KG1 (cell line): ENCODE measurements around the gene SNED1.
A peak's percentile ranks its signal among the peaks of the same experiment; 100 is the strongest.
"Not testable (repeated sequence)": the region's sequence is repeated elsewhere in the genome, so short reads cannot be mapped to it uniquely, and the experiment has no call there.

ENCODE experiments used
- DNase-seq: peaks from one replicate; lab custom pipeline; 2025; lab: John Stamatoyannopoulos, UW

The SNED1 gene

DNA sequence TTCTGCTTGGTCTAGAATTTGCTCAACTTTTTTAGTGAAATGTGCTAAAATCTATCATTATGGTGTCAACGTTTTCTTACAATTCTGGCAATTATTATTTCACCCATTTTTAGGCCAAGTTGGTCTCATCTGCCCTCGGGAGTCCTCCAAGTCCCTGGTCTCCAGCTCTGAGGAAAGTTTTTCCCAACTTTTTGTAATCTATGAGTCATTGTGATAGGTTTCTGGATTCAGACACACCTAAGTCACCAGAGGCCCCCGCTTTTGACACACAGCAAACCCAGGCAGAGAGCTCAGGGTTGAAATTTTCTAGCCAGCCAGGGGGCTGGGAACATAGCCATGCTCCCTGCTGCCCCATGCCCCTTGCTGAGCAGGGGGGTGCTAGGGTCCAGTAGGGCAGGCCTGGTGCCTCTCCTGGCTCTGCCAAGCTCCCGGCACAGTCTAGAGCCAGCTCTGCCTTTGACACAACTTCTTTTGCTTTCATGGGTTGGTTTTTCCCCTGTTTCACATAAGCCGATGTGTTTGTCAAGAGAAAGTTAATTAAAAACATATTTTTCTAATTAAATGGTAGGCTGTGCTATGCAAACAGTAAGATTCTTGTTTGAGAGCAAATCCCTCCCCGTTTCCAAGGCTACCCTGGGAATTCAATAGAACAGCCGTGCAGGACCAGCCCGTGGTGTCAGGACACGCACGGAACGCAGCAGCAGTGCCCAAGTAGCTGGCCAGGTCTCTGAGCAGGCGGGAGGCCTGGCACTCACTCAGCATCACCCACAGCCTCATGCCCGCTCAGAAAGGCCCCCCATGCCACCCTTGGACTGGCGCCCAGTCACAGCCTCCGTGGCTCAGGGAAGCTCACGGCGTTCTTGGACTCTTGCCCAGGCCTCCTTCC lies 25.5 kb upstream of the SNED1 start:
- no peak for DNase-seq

DNA sequence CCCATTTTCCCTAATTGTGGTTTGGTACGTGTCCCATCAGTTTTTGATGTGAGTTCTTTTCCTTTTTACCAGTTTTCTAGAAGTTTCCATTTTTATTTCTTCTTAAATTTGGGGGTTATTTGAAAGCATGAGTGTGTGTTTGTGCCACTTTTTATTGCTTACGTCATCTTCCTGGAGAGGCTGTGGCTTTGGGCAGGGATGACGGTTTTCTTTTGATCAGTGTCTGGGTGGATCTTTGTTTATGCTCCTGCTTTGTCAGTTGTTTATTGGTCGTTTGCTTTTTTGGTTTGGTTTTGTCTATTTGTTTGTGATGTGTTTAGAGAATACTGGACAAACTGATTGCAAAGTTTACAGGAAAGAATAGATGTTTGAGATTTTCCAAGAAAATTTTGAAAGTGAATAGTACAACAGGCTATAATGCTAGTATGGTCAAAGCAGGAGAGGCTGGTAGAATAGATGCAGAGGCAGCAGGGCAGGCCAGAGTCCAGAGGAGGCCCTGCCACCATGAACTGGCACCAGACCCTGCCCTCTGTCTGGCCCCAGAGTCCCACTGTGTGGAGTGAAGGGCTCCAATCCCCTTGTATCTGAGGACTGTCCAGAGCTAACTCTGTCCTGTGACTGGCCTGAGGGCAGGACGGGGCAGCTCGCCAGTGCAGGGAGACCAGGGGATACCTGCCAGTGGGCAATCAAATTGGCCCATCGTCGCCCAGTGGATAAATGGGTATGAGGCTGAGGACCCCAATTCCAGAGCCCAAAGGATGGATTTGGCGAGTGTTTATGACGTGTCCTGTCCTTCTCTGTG lies 23.4 kb upstream of the SNED1 start:
- no peak for DNase-seq

DNA sequence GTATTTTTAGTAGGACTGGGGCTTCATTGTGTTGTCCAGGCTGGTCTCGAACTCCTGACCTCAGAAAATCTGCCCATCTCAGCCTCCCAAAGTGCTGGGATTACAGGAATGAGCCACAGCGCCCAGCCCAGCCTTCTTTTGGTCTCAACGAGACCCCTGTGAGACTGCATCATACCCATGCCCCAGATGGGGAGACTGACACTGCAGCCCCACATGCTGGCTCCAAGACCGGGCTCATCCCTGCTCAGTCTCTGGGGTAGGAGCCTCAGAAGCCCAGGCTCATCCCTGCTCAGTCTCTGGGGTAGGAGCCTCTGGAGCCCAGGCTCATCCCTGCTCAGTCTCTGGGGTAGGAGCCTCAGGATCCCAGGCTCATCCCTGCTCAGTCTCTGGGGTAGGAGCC lies 22.5 kb upstream of the SNED1 start:
- DNase-seq, result not testable (repeated sequence)

DNA sequence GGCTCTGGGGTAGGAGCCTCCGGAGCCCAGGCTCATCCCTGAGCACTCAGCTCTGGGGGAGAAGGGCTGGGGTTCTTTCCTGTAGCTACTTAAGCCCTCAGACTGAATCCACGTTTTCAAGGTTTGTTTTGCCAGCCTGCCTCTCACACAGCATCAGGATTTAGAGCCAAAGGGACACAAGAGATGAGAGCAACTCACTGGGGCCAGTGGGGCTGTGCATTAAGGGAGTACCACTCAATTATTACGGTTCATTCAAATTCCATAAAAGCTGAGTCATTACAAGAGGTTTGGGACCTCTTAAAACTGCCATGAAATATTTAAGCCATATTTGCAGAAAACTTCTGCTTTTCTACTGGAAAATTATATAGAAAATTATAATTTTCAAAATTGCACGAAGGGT lies 17.1 kb upstream of the SNED1 start:
- no peak for DNase-seq

DNA sequence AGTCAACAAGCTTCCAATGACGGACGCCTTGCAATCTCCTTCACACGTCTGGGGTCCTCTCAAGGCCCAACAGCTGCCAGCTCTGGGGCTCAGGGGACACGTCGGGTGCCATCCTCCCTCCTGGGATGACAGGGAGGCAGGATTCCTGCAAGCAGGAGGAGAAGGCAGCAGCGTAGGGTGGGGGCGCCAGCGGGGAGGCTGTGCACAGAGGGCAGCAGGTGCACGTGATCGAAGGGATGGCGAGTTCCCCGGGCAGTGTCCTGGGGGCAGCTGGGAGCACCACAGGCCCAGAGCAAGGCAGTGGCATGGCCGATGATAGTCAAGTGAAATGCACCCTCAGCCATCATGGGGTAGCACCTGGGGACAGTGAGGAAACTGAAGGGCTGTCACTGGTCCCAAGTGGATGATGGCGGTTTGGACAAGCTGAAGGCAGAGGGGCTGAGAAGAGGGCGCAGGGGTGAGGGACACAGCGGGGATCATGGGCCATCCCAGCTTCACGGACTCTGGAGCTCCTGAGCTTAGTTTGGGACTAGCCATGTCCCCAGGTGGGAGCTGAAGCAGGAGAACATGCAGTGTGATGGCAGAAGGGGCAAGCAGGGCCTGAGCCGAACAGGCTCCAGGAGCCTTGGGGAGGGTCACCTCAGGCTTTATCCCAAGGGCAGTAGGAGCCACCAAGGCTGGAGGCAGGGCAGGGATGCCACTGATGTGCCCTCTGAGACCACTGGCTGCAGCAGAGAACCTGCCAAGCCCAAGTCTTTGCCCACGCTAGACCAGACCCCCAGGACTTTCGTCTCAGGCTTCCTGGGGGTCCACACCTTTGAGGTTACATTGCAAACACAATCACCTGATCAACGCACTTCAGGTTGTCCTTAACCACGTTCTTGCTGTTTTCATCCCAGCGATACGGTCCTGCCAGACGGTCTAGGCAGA lies 16.3 kb upstream of the SNED1 start:
- no peak for DNase-seq

DNA sequence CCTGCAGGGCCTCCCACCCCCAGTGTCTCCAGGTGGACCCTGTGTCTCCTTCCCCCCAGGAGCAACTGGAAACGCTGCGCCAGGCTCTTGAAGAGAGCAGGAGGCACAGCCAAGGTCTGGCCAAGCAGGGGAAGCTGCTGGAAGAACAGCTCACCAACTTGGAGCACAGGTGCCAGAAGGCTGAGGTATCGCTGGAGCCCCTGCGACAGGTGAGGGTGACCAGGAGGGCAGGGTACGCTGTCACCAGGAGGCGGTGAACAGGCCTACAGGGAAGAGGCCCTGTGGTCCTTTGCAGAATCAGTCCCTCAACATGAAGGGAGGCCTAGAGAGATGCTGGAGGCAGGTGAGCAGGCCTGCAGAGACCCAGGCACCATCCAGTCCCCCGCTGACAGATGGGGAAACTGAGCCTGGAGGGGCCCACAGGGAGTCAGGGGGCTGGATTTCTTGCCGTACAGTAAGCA lies 15.6 kb upstream of the SNED1 start:
- no peak for DNase-seq

DNA sequence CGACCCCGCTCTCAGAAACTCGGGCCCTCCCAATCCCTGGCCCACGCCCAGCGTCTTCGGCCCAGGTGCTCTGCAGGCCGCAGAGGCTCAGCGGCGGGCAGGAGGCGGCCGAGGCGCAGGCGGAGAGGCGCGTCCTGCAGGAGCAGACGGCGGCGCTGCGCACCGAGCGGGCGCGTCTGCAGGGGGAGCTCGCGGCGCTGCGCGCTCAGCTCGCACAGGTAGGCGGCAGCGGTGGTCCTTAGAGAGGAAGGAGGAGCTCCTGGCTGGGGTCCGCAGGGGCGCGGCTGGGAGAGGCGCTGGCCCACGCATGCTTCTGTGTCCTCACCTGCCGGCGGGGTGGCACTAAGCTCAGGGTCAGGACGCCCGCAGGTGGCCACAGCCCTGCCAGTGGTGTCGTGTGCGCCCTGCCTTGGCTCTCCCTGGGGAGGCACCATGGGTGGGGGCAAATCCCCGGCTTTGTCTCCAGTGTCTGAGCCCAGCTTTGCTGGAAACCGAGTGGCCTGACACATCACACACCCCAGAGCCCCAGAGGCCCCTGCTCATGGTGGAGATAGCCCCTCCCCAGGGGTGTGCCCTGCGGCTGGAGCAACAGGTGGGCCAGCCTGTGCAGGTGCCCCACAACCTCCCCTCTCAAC lies 14.9 kb upstream of the SNED1 start:
- DNase-seq, result peak; percentile 23

DNA sequence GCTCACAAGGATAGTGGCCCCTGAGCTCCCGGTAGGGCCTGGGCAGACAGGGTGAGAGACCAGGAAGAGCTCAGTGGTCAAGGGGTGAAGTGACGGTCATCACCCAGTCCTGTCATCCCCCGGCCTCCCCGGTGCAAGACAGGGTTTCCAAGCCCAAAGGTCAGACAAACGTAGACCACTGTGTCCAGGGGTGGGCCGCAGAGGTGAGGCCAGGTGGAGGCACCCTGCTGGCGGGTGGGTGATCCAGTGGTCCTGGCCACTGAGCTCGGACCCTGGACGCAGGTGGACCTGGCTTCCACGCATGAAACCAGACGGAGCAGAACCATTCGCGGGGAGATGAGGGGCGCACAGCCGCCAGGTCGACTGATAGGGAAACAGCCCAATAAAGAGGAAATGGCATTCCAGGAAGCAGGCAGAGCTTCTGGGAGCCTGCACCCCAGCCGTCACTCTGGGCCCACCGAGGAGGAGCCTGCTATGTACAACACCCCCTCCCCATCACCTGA lies 14.4 kb upstream of the SNED1 start:
- no peak for DNase-seq

DNA sequence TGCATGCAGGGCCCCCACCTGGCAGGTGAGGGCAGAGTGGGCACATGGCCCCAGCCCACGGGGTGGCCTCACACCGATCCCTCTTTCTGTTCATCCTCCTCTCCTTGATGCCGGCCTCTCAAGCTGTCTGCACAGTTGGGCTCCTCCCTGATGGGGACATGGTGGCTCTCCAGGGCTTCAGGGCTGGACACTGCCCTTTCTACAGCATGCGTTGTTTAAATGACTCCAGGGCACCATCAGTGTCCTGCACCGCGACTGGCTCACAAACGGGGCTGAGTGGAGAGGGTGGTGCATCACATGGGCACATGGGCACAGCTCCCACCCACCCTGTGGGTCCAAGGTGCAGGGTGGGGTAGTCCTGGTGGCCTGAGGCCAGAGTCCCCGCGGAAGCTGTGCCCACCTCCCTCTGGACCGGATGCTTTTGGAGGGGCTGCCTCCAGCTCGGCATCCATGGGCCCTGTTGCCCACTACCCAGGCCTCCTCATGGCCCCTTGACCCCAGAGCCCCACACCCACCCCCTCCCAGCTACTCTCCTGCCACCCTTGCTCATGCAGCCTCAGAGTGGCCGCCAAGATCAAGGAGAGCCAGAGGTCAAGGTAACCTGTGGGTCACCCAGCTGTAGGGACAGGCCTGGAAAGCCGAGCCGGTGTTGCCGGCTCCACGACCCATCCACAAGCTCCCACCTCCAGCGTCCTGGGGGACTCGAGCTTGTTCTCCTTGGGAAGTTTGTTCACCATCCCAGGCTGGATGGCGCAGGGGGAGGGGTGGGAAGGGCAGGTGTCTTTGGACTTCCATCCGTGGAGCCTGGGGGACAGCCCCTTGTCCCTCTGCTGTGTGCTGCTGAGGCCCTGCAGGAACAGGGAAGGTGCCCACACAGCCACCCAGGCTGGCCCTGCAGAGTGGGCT lies 12.3 kb upstream of the SNED1 start:
- DNase-seq, result no peak

DNA sequence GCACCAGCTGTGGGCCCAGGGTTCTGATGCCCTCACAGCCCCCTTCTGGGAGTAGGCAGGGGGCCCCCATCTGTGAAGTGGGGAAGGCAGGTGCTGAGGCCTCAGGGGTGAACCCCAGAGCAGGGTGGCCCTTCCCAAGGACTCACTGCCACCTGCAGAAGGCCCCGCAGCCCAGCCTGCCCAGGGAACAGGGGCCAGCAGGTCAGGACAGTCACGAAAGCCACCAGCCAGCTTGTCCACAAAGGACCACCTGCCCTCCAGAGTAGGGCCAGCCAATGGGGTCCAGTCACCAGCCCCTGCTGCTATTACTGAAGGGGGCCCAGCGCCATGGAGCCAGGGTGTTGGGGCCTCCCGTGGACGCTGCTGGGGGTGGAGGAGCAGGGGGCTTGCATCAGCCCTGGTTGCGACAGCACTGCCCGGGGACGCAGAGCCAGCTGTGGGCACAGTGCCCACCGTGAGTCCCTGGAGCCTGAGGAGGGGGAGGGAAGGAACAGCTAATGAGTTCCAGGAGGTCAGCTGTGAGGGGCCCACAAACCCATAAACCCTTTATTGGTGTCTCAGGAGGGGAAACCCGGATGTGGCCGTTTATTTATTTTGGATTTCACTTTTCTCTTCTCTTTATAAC lies 11.5 kb upstream of the SNED1 start:
- DNase-seq, result no peak

DNA sequence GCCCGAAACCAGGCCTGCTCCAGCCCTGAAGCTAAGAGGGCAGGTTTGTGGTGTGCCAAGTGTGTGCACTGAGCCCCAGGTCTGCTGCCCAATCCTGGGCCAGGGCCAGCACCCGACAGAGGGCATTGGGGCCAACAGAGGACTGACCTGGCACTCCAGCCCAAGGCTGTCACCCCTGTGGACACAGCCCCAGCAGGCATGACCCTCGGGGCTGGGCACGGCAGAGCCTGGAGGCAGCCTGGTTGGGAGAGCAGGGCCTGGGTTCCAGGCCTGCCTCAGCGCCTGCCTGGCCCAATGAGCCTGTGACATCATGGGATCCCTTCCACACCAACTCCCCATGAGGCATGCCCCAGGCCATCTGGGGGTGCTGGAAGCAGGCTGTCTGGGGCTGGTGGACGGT lies 10.8 kb upstream of the SNED1 start:
- no peak for DNase-seq

DNA sequence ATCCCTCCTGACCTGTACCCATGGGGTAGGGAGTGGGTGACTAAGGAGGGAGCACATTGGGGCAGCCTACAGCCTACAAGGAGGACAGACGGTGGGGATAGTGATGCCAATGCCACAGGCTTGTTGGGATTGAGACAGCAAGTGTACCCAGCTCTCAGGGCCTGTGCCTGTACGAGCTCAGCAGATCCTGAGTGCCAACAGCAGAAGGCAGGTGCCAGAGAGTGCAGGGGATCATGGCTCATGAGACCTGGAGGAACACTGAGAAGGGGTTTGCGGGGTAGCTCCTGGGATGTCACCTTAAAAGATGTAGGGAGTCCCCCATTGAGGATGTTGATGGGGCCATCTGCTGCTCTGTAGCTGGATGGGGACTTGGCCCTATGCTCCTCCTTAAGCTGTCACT lies 10.3 kb upstream of the SNED1 start:
- peak; percentile 12 for DNase-seq

DNA sequence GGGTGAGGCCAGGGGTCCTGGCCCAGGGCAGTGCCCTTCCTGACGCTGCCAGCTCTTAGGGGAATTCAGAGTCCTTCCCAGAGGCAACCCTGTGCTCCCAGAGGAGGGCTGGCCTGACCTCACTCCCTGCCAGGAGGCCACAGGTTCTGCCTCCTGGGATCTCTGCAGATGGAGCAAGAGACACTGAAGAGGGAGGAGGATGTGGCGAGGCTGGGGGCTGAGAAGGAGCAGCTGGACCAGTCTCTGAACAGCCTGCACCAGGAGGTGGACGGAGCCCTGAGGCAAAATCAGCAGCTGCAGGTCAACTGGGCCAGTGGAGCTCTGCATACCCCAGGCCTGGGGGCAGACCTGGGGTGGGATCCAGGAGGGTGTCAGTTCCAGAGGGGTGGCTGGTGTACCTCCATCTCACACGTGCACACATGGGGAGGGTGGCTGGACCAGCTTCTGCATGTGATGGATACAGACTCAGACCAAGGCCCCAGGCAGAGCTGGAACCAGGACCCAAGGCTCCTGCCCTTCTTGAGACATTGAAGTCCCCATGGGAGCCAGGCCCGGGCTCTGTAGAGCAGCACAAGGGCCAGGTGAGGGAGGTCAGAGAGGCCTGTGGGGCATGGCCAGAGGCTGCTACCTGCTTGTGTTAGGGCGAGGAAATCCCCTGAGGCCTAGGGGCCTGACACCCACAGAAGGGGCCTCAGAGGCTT lies 9.7 kb upstream of the SNED1 start:
- DNase-seq, result no peak

DNA sequence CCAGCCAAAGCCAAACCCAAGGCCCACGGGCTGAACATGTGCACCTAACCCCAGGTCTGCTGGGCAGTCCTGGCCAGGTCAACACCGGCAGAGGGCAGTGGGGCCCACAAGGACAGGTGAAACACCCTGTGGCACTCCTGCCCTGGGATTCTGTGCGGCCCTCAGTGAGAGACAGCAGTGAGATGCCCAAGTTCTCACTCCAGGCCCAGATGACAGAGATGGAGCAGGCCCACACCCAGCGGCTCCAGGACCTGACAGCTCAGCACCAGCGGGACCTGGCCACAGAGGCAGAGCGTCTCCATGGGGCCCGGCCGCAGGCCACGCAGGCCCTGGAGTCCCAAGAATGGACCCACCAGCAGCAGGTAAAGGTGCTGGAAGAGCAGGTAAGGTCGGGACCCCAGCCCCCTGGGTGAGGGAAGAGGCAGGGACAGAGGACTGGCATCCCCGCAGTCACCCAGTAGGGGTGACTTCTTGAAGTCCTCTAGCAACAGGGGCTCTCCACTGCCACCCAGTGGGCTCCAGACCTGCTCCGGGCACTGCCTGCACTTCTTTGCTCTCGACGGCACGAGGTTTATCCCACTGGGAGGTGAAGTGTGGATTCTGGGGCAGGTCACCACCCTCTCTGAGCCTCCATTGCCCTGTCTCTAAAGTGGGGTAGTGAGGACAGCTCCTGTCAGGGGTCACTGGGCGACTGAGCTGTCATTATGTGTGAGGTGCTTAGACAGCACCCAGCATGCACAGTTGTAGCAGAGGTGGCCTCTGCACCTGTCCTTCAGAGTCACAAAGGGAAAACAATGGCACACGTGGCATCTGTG lies 8.8 kb upstream of the SNED1 start:
- no peak for DNase-seq

DNA sequence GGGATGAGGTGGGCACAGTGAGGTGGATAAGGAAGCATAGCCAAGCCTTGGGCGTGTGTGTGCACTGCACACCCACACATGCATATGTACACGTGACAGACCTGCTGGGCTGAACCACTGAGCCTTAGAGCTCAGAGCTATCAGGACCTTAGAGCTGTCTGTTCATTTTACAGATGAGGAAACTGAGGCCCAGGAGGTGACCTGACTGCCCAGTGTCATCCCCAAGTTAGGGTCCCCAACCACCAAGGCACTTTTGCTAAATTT lies 8.2 kb upstream of the SNED1 start:
- no peak for DNase-seq

DNA sequence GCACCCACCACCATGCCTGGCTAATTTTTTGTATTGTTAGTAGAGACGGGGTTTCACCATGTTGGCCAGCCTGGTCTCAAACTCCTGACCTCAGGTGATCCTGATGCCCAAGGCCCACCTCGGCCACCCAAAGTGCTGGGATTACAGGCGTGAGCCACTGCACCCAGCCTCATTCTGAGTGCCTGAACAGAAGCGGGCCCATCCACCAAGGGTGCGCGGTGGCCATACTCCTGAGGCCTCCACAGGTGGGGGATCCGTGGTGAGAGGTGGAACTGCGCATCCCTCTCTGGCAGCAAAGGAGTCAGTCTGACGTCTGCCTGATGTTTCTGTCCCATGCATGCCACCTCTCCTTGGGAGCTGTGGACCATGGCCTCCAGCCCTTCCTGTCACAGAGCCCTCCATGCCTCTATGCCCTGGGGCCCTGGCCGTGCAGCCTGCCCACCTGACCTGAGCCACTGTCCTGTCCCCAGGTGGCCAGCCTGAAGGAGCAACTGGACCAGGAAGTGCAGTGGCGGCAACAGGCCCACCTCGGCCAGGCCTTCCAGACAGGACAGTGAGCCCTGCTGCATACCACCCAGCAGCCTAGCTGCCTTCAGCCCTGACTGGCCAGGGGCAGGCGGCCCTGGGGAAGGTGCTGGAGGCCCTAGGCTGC lies 7.6 kb upstream of the SNED1 start:
- DNase-seq, result no peak

DNA sequence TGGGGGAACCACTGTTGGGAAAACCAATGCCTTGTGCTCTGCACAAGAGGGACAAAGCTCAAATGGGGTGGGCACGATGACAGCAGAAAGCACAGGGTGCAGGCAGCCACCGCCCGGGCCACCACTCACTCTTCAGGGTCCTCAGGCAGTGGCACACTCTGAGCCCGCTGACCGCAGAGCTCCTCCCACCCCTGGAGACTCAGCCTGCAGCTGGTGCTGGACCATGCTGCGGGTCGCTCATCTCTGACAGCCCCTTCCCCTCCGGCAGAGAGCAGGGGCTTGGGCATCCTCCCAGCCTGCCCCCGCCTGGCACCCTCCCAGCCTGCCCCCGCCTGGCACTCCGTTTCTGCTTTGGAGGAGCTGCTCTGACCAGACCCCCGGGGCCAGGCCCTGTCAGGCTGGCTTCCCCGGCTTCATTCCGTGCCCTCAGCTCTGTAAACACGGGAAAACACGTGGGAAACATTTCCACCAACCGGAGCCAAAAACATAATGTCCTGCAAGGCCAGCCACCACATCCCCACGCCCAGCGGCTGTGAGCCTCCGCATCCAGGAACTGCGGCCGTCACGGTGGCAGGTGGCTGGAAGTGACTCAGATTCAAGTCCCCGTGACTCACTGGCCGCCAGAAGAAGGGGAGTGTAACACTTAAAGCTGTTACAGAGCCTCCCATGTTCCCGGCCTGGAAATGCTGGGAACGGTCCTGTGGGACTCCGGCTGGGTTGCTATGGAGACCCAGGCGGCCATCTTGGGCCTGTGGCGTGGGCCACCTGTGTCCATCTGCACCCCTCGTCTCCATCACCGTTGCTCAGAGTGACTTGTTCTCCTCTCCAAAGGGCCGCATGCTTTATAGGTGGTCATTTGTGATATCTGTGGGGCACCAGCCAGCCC lies 6.8 kb upstream of the SNED1 start:
- DNase-seq, result no peak
